ENCODE data around the gene GNG8. TPM values are rescaled to one million over a fixed set of nuclear protein-coding genes. Genes with fewer than 3 reads are reported as not detected.
A peak's percentile ranks its signal among the peaks of the same experiment; 100 is the strongest.

GNG8 gene
- total RNA-seq, 1 donor from 2014 or later = not detected

GRCh38 chr19:46623915-46624502 is 12.0 kb downstream of the GNG8 start:
- ATAC-seq = no peak
- intact Hi-C loops (cut with DNase I) = no loop called here
- DNase-seq (ENCODE audit: missing footprints) = no peak

- intact Hi-C loops (cut with DNase I) = no loop called here
- DNase-seq (ENCODE audit: missing footprints) = no peak
- no peak for ATAC-seq
Observed at GRCh38 chr19:46622118-46622446, 13.9 kb downstream of the GNG8 start.

- ATAC-seq (no peak), DNase-seq (ENCODE audit: missing footprints) (no peak)
- intact Hi-C loops (cut with DNase I) = no loop called here
Observed at GRCh38 chr19:46621191-46622117, 14.5 kb downstream of the GNG8 start.

- DNase-seq (ENCODE audit: missing footprints) = no peak
- no peak for ATAC-seq
- intact Hi-C loops (cut with DNase I) = no loop called here
Observed at GRCh38 chr19:46620716-46621115, 15.3 kb downstream of the GNG8 start.

- DNase-seq (ENCODE audit: missing footprints) = no peak
- no peak for ATAC-seq
- intact Hi-C loops (cut with DNase I) = no loop called here
Observed at GRCh38 chr19:46620267-46620666, 15.7 kb downstream of the GNG8 start.

GRCh38 chr19:46618670-46619231 is 17.3 kb downstream of the GNG8 start:
- DNase-seq (ENCODE audit: missing footprints) (no peak), ATAC-seq (peak; percentile 50)
- intact Hi-C loops (cut with DNase I) = no loop called here

- intact Hi-C loops (cut with DNase I) = no loop called here
- DNase-seq (ENCODE audit: missing footprints) = no peak
- ATAC-seq = no peak
Observed at GRCh38 chr19:46617601-46618000, 18.4 kb downstream of the GNG8 start.

GRCh38 chr19:46616631-46617322 is 19.2 kb downstream of the GNG8 start:
- no peak for DNase-seq (ENCODE audit: missing footprints)
- peak; percentile 42 for ATAC-seq
- intact Hi-C loops (cut with DNase I) = no loop called here

- intact Hi-C loops (cut with DNase I) = no loop called here
- ATAC-seq (no peak), DNase-seq (ENCODE audit: missing footprints) (no peak)
Observed at GRCh38 chr19:46615966-46616365, 20.0 kb downstream of the GNG8 start.

GRCh38 chr19:46614114-46614722 is 21.8 kb downstream of the GNG8 start:
- peak; percentile 78 for ATAC-seq
- intact Hi-C loops (cut with DNase I) = loop anchor here (1.0 kb wide), 1 partner anchor 48 kb away; no protein-coding TSS in a partner anchor
- peak; percentile 91 for DNase-seq (ENCODE audit: missing footprints)

GRCh38 chr19:46613525-46613924 is 22.5 kb downstream of the GNG8 start:
- intact Hi-C loops (cut with DNase I) = no loop called here
- DNase-seq (ENCODE audit: missing footprints) (no peak), ATAC-seq (no peak)

GRCh38 chr19:46611776-46612175 is 24.2 kb downstream of the GNG8 start:
- DNase-seq (ENCODE audit: missing footprints) (no peak), ATAC-seq (no peak)
- intact Hi-C loops (cut with DNase I) = no loop called here

GRCh38 chr19:46610851-46611770 is 24.9 kb downstream of the GNG8 start:
- intact Hi-C loops (cut with DNase I) = no loop called here
- no peak for DNase-seq (ENCODE audit: missing footprints)
- no peak for ATAC-seq

GRCh38 chr19:46610413-46610775 is 25.6 kb downstream of the GNG8 start:
- intact Hi-C loops (cut with DNase I) = no loop called here
- ATAC-seq (no peak), DNase-seq (ENCODE audit: missing footprints) (no peak)

- intact Hi-C loops (cut with DNase I) = no loop called here
- no peak for ATAC-seq
- DNase-seq (ENCODE audit: missing footprints) = no peak
Observed at GRCh38 chr19:46609511-46610412, 26.2 kb downstream of the GNG8 start.

GRCh38 chr19:46608581-46609345 is 27.2 kb downstream of the GNG8 start:
- ATAC-seq (no peak), DNase-seq (ENCODE audit: missing footprints) (no peak)
- intact Hi-C loops (cut with DNase I) = no loop called here

GRCh38 chr19:46608178-46608577 is 27.8 kb downstream of the GNG8 start:
- no peak for ATAC-seq
- no peak for DNase-seq (ENCODE audit: missing footprints)
- intact Hi-C loops (cut with DNase I) = no loop called here
